Measurements from ENCODE around the gene MRPL39. TPM values are rescaled to one million over a fixed set of nuclear protein-coding genes. Genes with fewer than 3 reads are reported as not detected.

The MRPL39 gene
- total RNA-seq, 1 donor from 2014 or later = 19.9 TPM

DNA sequence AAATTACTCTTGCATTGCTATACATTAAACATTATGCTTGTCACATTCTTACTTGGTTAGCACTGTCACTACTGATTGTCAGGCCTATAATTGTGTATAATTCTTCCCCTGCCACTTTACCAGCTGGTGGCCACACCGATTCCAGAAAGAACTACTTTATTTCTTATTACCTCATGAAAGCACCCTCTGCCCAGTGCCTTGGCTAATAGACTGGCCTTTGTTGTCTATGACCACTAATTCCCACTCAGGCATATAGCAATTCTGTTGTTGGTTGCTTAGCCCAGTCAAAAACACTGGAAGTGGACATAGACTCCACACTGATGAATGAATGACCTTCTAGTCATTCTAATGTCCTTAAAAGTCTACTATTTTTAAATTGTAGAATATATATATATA is 35.6 kb downstream of the MRPL39 start:
- no peaks in the 10 kb centered on the region for H3K27me3 ChIP-seq
- intact Hi-C loops (cut with DNase I) = no loop called here
- no peaks in the 10 kb centered on the region for H3K9me3 ChIP-seq
- ATAC-seq = no peak
- peaks cover 8% of the 10 kb centered on the region for H3K4me1 ChIP-seq
- H3K27ac ChIP-seq = no peak overlapping the region
- DNase-seq = no peak
- TF ChIP-seq, protein P1, sequence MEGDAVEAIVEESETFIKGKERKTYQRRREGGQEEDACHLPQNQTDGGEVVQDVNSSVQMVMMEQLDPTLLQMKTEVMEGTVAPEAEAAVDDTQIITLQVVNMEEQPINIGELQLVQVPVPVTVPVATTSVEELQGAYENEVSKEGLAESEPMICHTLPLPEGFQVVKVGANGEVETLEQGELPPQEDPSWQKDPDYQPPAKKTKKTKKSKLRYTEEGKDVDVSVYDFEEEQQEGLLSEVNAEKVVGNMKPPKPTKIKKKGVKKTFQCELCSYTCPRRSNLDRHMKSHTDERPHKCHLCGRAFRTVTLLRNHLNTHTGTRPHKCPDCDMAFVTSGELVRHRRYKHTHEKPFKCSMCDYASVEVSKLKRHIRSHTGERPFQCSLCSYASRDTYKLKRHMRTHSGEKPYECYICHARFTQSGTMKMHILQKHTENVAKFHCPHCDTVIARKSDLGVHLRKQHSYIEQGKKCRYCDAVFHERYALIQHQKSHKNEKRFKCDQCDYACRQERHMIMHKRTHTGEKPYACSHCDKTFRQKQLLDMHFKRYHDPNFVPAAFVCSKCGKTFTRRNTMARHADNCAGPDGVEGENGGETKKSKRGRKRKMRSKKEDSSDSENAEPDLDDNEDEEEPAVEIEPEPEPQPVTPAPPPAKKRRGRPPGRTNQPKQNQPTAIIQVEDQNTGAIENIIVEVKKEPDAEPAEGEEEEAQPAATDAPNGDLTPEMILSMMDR (IDR thresholded peaks at IDR 0.05) = no peak
- H3K36me3 ChIP-seq = no peaks in the 10 kb centered on the region
- no peak overlapping the region for H3K4me3 ChIP-seq

DNA sequence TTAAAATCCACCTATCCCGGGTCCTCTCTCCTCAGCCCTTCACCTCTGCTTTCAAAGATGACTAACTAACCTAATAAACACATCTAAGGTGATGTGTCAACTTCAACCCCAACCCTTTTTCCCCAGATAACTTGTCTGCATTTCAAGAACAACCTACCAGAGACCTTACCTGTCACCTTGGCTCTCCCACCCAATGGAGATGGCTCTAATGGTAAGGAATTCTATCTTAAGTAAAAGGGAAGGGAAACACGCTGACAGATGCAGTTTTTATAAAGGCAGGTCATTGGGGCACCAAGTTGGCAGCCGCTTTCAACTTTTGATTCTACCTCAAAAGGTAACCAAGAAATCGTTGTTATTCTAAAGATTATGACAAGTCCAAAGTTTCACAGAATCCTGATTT is 37.6 kb downstream of the MRPL39 start:
- ATAC-seq (no peak), DNase-seq (no peak)
- intact Hi-C loops (cut with DNase I) = no loop called here
- H3K36me3 ChIP-seq = no peaks in the 10 kb centered on the region
- H3K4me1 ChIP-seq = peaks cover 8% of the 10 kb centered on the region
- no peaks in the 10 kb centered on the region for H3K27me3 ChIP-seq
- no peak overlapping the region for H3K27ac ChIP-seq
- H3K9me3 ChIP-seq = no peaks in the 10 kb centered on the region
- TF ChIP-seq, protein P1 (IDR thresholded peaks at IDR 0.05) = no peak
- H3K4me3 ChIP-seq = no peak overlapping the region

DNA sequence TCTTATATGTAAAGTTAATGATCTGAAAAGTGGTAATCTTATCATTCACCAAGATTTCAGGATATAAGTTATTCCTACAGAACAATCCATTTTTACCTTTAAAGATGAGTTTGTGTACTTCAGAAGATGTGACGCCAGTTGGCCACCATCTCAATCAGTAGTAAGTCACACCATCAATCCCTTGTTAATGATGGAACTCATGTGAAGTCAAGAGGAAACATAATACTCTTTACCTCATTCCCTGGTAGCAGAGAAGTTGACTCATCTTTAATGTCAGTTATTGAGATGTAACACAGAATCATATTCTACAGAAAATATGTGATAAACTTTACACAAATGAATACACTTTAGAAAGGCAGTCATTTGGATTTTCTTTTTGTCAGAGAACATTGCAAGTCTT is 38.2 kb downstream of the MRPL39 start:
- Histone ChIP-seq H3K27ac (no peak overlapping the region), H3K36me3 (no peaks in the 10 kb centered on the region), H3K4me3 (no peak overlapping the region), H3K4me1 (peaks cover 7% of the 10 kb centered on the region), H3K27me3 (no peaks in the 10 kb centered on the region), H3K9me3 (no peaks in the 10 kb centered on the region)
- intact Hi-C loops (cut with DNase I) = no loop called here
- TF ChIP-seq, protein P1 (IDR thresholded peaks at IDR 0.05) = no peak
- ATAC-seq (no peak), DNase-seq (no peak)

DNA sequence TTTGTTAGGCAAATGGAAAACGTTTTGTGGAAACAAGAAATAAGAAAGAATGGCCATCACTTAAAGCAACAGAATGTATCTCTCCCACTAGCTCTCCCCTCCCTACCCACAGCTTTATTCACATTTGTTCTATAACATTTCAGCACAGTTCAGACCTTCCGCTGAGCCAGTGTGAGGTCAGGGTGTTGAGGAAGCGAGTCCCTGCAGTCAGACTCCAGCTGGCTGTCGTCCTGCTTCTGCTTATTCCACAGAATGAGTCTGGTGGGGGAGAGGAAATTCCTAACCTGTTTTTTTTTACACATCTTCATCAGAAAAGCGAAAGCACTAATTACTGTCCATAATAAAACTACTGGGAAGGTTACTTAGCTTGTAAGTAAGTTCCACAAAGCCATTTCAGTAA is 39.0 kb downstream of the MRPL39 start:
- intact Hi-C loops (cut with DNase I) = no loop called here
- no peaks in the 10 kb centered on the region for H3K27me3 ChIP-seq
- no peaks in the 10 kb centered on the region for H3K9me3 ChIP-seq
- H3K36me3 ChIP-seq = no peaks in the 10 kb centered on the region
- H3K27ac ChIP-seq = no peak overlapping the region
- H3K4me3 ChIP-seq = no peak overlapping the region
- DNase-seq (no peak), ATAC-seq (peak; percentile 81)
- H3K4me1 ChIP-seq = peaks cover 7% of the 10 kb centered on the region
- TF ChIP-seq, protein P1 (IDR thresholded peaks at IDR 0.05) = no peak

DNA sequence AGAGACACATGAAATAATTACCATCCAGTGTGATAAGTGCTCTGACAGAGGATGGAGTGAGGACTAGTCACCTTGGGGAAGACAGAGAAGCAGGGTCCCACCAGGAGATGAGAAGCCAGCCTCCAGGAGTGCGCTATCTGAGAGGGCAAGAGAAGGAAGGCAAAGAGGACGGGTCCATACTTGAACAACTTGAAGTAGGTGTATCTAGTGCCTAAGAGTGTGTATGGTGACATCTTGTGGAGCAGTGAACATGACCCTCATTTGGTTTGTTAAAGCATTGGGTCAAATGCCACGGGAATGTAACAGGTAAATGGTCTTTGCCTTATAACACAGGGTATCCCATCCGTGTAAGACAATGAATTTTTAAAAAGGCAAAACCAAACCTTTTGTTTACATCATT is 39.8 kb downstream of the MRPL39 start:
- no peak overlapping the region for H3K27ac ChIP-seq
- H3K27me3 ChIP-seq = no peaks in the 10 kb centered on the region
- no peak overlapping the region for H3K4me3 ChIP-seq
- H3K9me3 ChIP-seq = no peaks in the 10 kb centered on the region
- H3K4me1 ChIP-seq = peaks cover 12% of the 10 kb centered on the region
- intact Hi-C loops (cut with DNase I) = no loop called here
- no peaks in the 10 kb centered on the region for H3K36me3 ChIP-seq
- no peak for DNase-seq
- TF ChIP-seq, protein P1 (IDR thresholded peaks at IDR 0.05) = no peak
- ATAC-seq = no peak

DNA sequence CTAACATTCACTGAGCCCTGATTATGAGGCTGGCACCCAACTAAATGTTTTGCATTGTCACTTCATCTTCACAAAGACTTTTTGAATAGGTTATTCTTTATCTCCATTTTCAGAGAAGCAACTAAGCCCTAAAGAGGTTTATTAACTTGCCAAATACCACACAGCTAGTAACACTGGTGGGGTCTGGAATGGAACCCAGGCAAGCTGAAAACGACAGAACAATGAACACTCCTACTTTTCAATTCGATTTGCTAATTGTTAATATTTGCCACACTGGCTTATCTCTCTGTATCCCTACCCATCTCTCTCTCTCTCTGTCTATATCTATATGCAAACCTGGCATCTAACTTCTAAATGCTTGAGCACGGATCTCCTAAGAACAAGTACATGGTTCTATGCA is 40.6 kb downstream of the MRPL39 start:
- TF ChIP-seq, protein P1 (IDR thresholded peaks at IDR 0.05) = no peak
- H3K4me1 ChIP-seq = peaks cover 12% of the 10 kb centered on the region
- no peak overlapping the region for H3K27ac ChIP-seq
- DNase-seq = no peak
- no peak for ATAC-seq
- no peaks in the 10 kb centered on the region for H3K9me3 ChIP-seq
- H3K27me3 ChIP-seq = no peaks in the 10 kb centered on the region
- no peak overlapping the region for H3K4me3 ChIP-seq
- intact Hi-C loops (cut with DNase I) = no loop called here
- H3K36me3 ChIP-seq = no peaks in the 10 kb centered on the region

Measured in upper lobe of right lung (tissue), 1 donor.